Lower leg skin (tissue), 4 donors: ENCODE measurements around the gene PXMP2. TPM values are rescaled to one million over a fixed set of nuclear protein-coding genes. Genes with fewer than 3 reads are reported as not detected.

Experiments
- DNase-seq, 2 donors: peaks; one replicate each; pipeline ENCODE4 v3.0.0-alpha.2; 2019; ENCODE audit warnings: low spot score in 2 of 2
- H3K4me3 ChIP-seq: fragments of 200-600 bp; sonication (generic); 2 replicates; pipeline ENCODE4 v1.5.1; 2017; ENCODE audit warnings: mild to moderate bottlenecking, low read depth; ENCODE audit not compliant: poor library complexity, severe bottlenecking
- POLR2A ChIP-seq, 2 donors: fragments of 450-650 bp; IDR thresholded peaks; one replicate each; pipeline ENCODE4 v1.6.1; 2016 to 2017; ENCODE audit warnings: antibody characterized with exemption in 2 of 2, mild to moderate bottlenecking in 1 of 2, moderate library complexity in 1 of 2
- WGBS, 2 donors: methylation state at CpG; one replicate each; pipeline ENCODE4 v1.1.5; 2018; 5-methylcytosine and 5-hydroxymethylcytosine counted together
- intact Hi-C: fragments of 100-400 bp; cut with DNase I; formaldehyde crosslinking; loops from one replicate; pipeline ENCODE4 v1.15.0; 2023; ENCODE audit warnings: low total_unique reads
- total RNA-seq, 4 donors: library from RNA; depleted of rRNA; stranded (reverse); fragments of >200 nt; gene quantifications; one replicate each; pipeline ENCODE4 v1.1.0, GENCODE V29; 2016
- TF ChIP-seq, protein P1 (sequence below), 3 donors: fragments of 450-650 bp; IDR thresholded peaks; one replicate each; pipeline ENCODE4 v1.5.1; 2016; ENCODE audit warnings: antibody characterized with exemption in 3 of 3, mild to moderate bottlenecking in 3 of 3, moderate library complexity in 2 of 3

PXMP2 gene
- total RNA-seq, 4 donors from 2014 or later: 13.7 to 33.4 (median 19.1) TPM

DNA sequence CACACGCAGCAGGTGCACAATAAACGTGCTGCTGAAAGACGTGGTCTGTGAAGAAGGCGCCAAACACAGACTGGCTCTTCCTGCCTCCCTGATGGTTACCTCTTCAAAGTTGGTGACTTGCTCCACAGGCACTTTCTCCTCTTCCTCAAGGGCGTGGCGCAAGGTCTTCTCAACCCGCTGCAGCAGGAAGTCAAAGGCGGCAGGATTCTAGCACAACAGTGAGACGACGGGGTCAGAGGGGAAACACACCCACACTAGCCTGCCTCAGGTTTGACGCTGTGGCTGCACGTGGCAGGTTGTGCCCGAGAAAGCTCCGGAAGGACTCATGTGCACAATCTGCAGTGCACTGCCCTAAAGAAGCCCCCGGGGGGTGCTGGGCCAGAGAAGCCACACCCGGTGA is 15.3 kb upstream of the PXMP2 start:
- DNase-seq: no peak
- intact Hi-C loops: no loop called here
- no peak overlapping the region for H3K4me3 ChIP-seq
- TF ChIP-seq, protein P1, sequence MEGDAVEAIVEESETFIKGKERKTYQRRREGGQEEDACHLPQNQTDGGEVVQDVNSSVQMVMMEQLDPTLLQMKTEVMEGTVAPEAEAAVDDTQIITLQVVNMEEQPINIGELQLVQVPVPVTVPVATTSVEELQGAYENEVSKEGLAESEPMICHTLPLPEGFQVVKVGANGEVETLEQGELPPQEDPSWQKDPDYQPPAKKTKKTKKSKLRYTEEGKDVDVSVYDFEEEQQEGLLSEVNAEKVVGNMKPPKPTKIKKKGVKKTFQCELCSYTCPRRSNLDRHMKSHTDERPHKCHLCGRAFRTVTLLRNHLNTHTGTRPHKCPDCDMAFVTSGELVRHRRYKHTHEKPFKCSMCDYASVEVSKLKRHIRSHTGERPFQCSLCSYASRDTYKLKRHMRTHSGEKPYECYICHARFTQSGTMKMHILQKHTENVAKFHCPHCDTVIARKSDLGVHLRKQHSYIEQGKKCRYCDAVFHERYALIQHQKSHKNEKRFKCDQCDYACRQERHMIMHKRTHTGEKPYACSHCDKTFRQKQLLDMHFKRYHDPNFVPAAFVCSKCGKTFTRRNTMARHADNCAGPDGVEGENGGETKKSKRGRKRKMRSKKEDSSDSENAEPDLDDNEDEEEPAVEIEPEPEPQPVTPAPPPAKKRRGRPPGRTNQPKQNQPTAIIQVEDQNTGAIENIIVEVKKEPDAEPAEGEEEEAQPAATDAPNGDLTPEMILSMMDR (IDR thresholded peaks at IDR 0.05): no peak
- no peak for TF ChIP-seq POLR2A (IDR thresholded peaks at IDR 0.05)
- 86 to 94% methylated on average over 16 of the region's 16 CpGs for whole genome bisulfite sequencing, 2 donors

DNA sequence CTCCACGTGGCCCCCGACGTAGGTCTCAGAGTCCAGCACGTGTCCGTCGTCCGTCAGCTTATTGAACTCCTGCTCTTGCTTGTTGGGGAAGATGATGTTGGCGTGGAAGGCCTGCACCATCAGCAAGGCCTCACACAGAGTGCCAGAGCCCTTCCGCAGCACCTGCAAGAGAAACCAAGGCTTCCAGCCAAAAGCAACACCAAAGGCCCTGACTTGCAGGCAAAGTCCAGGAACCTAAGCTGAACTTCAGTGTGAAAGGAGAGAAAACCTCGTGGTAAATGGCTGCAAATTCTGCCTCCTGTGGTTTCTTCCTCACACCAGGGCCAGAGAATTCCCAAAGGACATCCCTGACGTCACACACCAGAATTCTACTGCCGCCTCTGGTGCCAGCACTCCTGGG is 14.7 kb upstream of the PXMP2 start:
- intact Hi-C loops: no loop called here
- H3K4me3 ChIP-seq: no peak overlapping the region
- DNase-seq: no peak
- 89 to 91% methylated on average over 12 of the region's 12 CpGs for WGBS, 2 donors
- TF ChIP-seq POLR2A (IDR thresholded peaks at IDR 0.05): no peak
- TF ChIP-seq, protein P1 (IDR thresholded peaks at IDR 0.05): no peak

DNA sequence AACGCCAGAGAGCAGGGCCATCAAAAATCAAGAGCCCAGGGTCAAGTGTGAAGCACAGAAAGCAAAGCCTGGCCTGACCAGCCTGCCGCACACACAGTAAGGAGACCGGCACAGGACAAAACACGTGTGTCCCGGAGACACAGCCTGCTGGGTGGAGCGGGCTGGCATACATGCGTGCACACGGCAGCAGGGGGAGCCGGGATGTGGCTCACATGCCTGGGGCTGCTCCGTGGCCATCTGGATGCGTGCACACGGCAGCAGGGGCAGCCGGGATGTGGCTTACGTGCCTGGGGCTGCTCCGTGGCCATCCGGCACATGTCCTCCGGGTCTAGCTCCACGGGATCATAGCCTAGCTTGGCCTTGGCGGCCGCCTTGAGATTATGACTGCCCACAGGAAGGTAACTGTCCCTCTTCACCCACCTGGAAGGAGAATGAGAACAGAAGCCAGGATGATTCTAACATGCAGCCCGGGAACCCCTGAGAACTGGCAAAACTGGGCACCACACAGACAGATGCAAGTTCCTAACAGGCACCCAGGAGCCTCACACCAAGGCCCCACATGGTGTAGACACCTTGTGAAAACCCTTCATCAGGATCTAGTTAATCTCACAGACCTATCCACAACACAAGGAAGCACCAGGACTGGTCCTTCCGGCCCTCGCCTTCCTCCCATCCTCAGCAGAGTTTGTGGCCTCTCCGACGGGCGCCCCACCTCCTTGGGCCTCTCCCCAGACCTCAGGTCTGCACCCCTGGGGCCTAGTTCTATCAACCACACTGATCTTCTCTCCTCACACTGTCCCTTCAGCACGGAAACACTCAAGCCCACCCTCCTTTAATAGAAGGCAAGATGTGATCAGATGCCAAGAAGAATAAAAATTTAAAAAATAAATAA is 13.9 kb upstream of the PXMP2 start:
- no peak for TF ChIP-seq POLR2A (IDR thresholded peaks at IDR 0.05)
- TF ChIP-seq, protein P1 (IDR thresholded peaks at IDR 0.05): no peak
- no peak for DNase-seq
- no peak overlapping the region for H3K4me3 ChIP-seq
- intact Hi-C loops: no loop called here
- WGBS, 2 donors: 92 to 94% methylated on average over 13 to 27 of the region's 27 CpGs

DNA sequence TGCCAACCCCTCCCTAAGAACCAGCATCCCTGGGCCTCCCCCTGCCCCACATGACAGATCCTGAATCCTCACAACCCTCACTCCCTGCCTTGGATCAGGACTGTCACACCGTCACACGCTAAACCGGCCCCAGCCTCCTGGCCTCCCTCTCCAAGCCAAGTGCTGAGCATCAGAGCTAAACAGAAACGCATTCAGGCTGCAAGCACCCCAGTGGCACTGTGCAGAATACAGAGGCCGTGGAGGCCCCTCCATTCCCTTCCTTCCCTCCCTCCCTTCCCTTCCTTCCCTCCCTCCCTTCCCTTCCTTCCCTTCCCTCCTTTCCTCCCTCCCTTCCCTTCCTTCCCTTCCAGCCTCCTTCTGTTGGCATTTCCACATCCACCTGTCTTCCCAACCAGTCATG is 12.8 kb upstream of the PXMP2 start:
- TF ChIP-seq POLR2A (IDR thresholded peaks at IDR 0.05): no peak
- TF ChIP-seq, protein P1 (IDR thresholded peaks at IDR 0.05): no peak
- intact Hi-C loops: no loop called here
- DNase-seq: no peak
- H3K4me3 ChIP-seq: no peak overlapping the region
- 95 to 96% methylated on average over 5 of the region's 5 CpGs for WGBS, 2 donors

DNA sequence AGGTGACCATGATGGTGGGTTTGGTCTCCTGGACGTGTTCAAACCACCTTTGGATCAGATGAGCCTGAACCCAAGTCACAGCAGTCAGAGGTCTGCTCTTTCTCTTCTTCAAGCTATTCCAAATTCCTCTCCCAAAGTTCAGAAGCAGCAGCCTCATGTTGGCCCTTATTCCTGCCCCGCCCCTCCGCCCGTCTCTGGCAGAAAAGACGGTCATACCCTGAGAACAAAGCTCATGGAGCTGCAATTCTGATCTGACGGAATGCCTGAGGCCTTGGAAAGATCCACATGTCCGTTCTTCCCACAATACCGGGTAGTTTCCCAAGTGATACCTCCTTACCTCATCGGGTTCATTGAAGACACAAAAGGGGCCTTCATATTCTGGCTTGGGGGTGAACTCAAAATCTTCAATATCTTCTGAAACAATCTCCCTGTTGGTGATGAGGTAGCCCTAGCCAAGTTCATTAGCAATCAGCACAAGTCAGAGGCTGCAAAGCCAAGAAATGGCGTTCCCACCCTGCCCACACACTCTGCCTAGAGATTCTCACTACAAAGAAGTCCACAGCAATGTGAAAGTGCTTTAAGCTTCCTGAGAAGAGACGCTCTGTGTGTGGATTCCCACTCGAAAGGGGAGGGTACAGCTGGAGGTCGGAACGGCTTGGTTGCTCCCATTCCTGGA is 11.5 kb upstream of the PXMP2 start:
- no peak for DNase-seq
- no peak for TF ChIP-seq POLR2A (IDR thresholded peaks at IDR 0.05)
- TF ChIP-seq, protein P1 (IDR thresholded peaks at IDR 0.05): no peak
- 62 to 89% methylated on average over 14 of the region's 14 CpGs for whole genome bisulfite sequencing, 2 donors
- intact Hi-C loops: no loop called here
- H3K4me3 ChIP-seq: no peak overlapping the region
